Activated naive CD8-positive, alpha-beta T cell treated with anti-CD3 and anti-CD28 coated beads for 36 hours (primary cell): ENCODE measurements around the gene CCT8. TPM values are rescaled to one million over a fixed set of nuclear protein-coding genes. Genes with fewer than 3 reads are reported as not detected.
A peak's percentile ranks its signal among the peaks of the same experiment; 100 is the strongest.
"Not testable (repeated sequence)": the region's sequence is repeated elsewhere in the genome, so short reads cannot be mapped to it uniquely, and the experiment has no call there.

Experiments
- DNase-seq: peaks from one replicate; pipeline ENCODE4 v3.0.0; 2021
- H3K27ac Mint-ChIP-seq: one replicate; pipeline ENCODE4 v1.8.0; 2022; ENCODE audit warnings: mild to moderate bottlenecking, moderate library complexity, mixed read lengths
- H3K27me3 Mint-ChIP-seq: one replicate; pipeline ENCODE4 v1.8.0; 2022; ENCODE audit warnings: mild to moderate bottlenecking, mixed read lengths
- H3K36me3 Mint-ChIP-seq: one replicate; pipeline ENCODE4 v1.8.0; 2021; ENCODE audit warnings: mild to moderate bottlenecking, mixed read lengths
- H3K4me1 Mint-ChIP-seq: one replicate; pipeline ENCODE4 v1.8.0; 2021; ENCODE audit warnings: mixed read lengths
- H3K4me3 Mint-ChIP-seq: one replicate; pipeline ENCODE4 v1.8.0; 2022; ENCODE audit warnings: mild to moderate bottlenecking, moderate library complexity, mixed read lengths
- H3K9me3 Mint-ChIP-seq: one replicate; pipeline ENCODE4 v1.8.0; 2022; ENCODE audit warnings: mixed read lengths
- total RNA-seq, 2 experiments: library from RNA; stranded (reverse); gene quantifications; one replicate each; pipeline ENCODE4 v1.2.3, GENCODE V29; 2021

The CCT8 gene
- total RNA-seq, 2 experiments from 2014 or later, result 504 to 510 TPM

DNA sequence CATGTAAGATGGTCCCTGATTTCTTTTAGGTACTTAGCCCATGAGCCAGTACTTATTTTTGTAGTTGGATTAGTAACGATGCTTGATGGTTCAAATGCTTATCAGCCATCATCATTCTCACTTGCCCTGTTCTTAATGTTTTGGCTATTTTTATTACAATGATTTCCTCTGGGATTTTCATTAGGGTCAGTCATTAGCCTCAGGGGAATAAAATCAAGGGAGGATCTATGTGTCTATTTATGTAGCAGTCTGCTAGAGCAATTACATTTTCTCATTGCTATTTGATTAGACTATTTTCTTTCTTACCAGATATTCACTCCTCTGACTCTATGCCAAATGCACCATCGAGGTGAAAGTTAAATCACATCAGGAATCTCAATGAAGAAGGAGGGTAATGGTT lies 10.9 kb upstream of the CCT8 start:
- peaks cover 9% of the 10 kb centered on the region for H3K36me3 Mint-ChIP-seq
- no peak overlapping the region for H3K4me3 Mint-ChIP-seq
- no peaks in the 10 kb centered on the region for H3K27me3 Mint-ChIP-seq
- no peak overlapping the region for H3K27ac Mint-ChIP-seq
- H3K4me1 Mint-ChIP-seq, result peaks cover 25% of the 10 kb centered on the region
- no peaks in the 10 kb centered on the region for H3K9me3 Mint-ChIP-seq
- no peak for DNase-seq

DNA sequence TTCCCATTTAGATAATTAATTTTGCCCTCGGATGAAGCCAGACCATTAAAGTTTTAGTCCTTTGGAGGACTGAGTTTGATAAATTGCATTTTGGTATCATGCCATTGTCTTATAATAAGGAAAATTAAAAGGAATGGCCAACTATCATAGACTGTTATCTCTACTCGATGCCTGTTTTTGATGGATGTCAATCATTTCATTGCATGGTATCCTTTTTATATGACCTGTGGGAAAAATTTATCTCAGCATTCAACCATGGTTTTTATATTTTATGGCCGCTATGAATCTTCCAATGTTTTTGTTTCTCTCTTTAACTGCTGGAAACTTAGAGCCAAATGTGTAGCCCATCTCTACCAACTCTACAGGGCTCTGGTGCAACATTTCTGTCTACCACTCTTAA lies 9.9 kb upstream of the CCT8 start:
- Mint-ChIP-seq H3K27ac (no peak overlapping the region), H3K36me3 (peaks cover 15% of the 10 kb centered on the region), H3K4me3 (no peak overlapping the region), H3K4me1 (peaks cover 36% of the 10 kb centered on the region), H3K27me3 (no peaks in the 10 kb centered on the region), H3K9me3 (no peaks in the 10 kb centered on the region)
- no peak for DNase-seq

DNA sequence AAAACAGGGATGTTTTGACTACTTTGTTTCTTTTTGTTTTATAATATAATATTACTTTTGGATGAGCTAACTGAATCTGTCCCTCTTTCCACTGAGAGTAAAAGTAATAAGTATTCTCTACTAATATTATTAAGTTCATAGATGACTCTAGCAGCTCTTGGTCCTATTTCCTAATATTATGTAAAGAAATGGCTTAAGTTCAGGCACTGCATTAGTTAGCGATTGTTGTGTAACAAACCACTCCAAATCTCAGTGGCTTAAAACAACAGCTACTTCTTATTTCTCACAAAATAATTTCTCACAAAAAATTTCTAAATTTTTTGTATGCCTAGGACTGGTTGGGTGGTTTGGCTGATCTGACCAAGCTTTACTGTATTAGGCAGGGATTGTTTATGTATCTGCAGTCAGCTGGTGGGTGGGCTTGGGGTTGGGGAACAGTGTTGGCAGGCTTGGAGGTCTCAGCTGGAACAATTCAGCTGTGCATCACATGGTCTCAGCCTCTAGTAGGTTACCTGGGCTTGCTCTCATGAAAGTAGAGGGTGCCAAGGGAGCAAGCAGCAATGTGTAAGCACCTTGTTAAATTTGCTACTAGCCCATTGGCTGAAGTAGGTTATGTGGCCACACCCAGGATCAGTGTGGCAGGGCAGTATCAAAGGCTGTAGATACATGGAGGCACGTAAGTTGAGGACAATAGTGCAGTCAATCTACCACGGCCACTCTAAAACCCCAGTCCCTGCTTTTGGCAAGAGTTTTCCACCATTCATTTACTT lies 8.8 kb upstream of the CCT8 start:
- no peak for DNase-seq

DNA sequence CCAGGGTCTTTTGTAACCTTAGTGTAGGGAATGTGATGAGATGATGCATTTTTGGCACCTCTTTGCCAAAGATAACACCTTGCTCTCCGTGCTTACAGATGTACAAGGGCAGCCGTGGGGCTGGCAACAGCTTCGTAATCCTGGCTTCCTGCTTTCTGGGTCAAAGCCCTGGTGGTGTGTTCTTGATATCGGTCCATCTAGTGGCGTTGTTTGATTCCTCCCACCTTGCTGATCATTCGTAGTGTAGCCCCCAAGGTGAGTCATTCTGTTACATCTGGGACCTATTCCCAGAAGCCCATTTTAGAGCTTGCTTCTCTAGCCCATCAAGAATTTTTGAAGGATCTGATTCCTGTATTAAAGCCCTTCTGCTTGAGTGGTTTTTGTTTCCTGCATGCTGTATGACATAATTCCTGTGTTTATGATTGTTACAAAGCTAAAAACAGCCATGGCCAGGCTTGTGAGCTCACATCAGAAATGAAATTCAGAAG lies 7.0 kb upstream of the CCT8 start:
- Mint-ChIP-seq H3K9me3 (peaks cover 3% of the 10 kb centered on the region), H3K4me1 (peaks cover 54% of the 10 kb centered on the region), H3K27me3 (no peaks in the 10 kb centered on the region), H3K4me3 (peak overlapping the region; percentile 90), H3K27ac (peak overlapping the region; percentile 96), H3K36me3 (peaks cover 14% of the 10 kb centered on the region)
- no peak for DNase-seq

More for the DNA sequence above, 8.8 kb upstream of the CCT8 start:
- Mint-ChIP-seq H3K27me3 (no peaks in the 10 kb centered on the region), H3K27ac (no peak overlapping the region), H3K4me3 (no peak overlapping the region), H3K9me3 (no peaks in the 10 kb centered on the region), H3K4me1 (peaks cover 42% of the 10 kb centered on the region), H3K36me3 (peaks cover 15% of the 10 kb centered on the region)

DNA sequence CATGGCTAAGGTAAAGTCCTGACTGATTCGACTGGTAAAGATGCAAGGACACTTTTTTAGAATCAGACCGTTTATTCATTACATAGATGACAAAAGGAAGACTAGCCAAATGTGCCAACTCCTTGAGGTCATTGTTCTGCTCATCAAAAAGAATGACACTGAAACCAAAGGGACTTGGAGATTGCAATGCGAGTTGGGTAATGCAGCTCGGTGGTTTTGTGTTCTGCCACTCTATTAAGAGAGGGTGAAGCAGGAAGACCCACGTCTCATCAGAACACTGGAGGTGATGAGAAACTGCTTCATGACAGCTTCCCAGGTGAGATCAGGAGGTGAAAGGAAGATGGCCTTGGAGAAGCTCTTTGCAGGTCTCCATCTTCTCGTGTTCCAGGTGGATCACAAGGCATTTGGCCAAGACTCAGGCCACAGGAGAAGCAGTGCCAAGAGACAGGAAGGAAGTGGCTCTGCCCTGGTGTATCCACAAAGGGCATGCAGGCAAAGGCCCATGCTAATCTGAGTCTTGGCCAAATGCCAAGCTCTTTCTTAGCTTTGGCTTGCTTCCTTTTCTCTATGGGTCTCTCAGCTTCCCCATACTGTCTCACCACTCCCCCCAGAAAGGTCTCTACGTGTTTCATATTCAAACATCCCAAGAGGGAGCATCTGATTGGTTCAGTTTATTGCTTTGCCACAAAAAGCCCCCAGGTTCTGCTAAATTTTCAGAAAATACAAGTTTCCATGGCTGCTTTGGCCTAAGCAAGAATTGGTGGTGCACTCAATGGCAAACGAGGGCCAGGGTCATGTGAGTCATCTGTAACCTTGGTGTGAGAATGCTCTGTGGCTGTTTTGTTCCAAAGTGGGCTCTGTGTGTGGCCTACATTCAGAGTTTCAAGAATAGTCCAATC lies 5.7 kb upstream of the CCT8 start:
- Mint-ChIP-seq H3K27me3 (no peaks in the 10 kb centered on the region), H3K4me3 (peak overlapping the region; percentile 90), H3K4me1 (peaks cover 59% of the 10 kb centered on the region), H3K36me3 (peaks cover 14% of the 10 kb centered on the region), H3K27ac (peak overlapping the region; percentile 96), H3K9me3 (peaks cover 3% of the 10 kb centered on the region)
- peak; percentile 71 for DNase-seq

DNA sequence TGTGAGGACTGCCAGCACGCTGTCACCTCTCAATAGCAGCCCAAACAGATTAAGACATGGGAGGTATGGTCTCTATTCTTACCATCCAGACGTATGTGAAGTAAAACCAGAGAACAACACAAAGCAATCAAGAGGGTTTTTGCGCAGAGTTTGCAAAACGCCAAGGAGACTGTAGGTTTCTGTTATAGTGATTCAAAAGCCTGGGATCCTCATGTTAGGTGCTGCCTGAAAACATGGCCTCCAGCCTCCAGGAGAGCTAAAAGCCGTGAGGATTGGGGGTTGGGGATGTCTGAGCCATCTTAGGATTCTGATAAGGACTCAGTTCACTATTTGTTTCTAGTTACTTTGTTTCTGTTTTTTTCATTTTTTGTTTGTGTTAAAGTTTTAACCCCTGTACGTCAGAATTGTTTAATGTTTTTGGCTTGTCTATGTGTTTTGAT lies 4.2 kb upstream of the CCT8 start:
- peaks cover 22% of the 10 kb centered on the region for H3K36me3 Mint-ChIP-seq
- H3K27ac Mint-ChIP-seq, result peak overlapping the region; percentile 96
- H3K9me3 Mint-ChIP-seq, result peaks cover 3% of the 10 kb centered on the region
- no peaks in the 10 kb centered on the region for H3K27me3 Mint-ChIP-seq
- peak; percentile 37 for DNase-seq
- H3K4me3 Mint-ChIP-seq, result peak overlapping the region; percentile 90
- peaks cover 54% of the 10 kb centered on the region for H3K4me1 Mint-ChIP-seq

DNA sequence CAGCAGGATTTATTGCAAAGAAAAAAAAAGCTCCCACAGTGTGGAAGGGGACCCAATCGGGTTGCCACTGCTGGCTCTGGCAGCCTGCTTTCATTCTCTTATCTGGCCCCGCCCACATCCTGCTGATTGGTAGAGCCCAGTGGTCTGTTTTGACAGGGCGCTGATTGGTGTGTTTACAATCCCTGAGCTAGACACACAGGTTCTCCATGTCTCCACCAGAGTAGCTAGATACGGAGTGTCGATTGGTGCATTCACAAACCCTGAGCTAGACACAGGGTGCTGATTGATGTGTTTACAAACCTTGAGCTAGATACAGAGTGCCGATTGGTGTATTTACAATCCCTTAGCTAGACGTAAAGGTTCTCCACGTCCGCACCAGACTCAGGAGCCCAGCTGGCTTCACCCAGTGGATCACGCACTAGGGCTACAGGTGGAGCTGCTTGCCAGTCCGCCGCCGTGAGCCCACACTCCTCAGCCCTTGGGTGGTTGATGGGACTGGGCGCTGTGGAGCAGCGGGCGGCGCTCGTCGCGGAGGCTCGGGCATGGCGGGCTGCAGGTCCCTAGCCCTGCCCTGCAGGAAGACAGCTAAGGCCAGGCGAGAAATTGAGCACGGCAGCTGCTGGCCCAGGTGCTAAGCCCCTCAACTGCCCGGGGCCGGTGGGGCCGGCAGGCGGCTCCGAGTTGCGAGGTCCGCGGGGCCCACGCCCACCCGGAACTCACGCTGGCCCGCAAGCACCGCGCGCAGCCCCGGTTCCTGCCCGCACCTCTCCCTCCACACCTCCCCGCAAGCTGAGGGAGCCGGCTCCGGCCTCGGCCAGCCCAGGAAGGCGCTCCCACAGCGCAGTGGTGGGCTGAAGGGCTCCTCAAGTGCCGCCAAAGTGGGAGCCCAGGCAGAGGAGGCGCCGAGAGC lies 3.5 kb upstream of the CCT8 start:
- peak; percentile 83 for DNase-seq
- Mint-ChIP-seq H3K4me1 (peaks cover 54% of the 10 kb centered on the region), H3K36me3 (peaks cover 29% of the 10 kb centered on the region), H3K27ac (peak overlapping the region; percentile 96), H3K4me3 (peak overlapping the region; percentile 90)
- H3K9me3 Mint-ChIP-seq, H3K27me3 Mint-ChIP-seq: not testable (repeated sequence)

DNA sequence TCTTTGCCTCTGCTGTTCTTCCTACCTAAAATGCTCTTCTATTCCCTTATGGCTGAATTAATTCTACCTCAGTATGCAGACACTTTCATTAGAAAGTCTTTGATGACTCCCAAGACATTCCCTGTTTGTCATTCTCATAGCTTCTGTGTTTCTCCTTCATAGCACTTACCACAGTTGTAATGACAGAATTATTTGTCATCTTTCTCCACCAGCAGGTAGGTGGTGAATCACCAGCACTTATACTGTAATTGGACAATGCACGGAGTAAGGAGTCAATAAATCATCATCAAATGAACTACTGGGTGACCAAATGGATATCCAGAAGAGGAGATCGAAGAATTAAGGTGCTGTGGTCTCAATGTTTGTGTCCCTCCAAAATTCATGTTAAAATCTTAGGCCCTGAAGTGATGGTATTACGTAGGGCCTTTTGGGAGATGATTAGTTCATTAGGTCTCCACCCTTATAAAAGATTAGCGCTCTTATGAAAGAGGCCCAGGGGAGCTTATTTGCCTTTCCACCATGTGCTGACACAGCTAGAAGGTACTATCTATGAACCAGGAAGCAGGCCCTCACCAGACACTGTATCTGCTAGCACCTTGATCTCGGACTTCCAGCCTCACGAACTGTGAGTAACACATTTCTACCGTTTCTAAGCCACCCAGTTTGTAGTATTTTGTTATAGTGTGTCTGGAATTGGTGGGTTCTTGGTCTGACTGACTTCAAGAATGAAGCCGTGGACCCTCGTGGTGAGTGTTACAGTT lies 2.4 kb upstream of the CCT8 start:
- Mint-ChIP-seq H3K9me3 (peaks cover 3% of the 10 kb centered on the region), H3K36me3 (peaks cover 36% of the 10 kb centered on the region), H3K27ac (peak overlapping the region; percentile 95), H3K27me3 (no peaks in the 10 kb centered on the region), H3K4me3 (peak overlapping the region; percentile 90), H3K4me1 (peaks cover 59% of the 10 kb centered on the region)
- DNase-seq, result no peak

DNA sequence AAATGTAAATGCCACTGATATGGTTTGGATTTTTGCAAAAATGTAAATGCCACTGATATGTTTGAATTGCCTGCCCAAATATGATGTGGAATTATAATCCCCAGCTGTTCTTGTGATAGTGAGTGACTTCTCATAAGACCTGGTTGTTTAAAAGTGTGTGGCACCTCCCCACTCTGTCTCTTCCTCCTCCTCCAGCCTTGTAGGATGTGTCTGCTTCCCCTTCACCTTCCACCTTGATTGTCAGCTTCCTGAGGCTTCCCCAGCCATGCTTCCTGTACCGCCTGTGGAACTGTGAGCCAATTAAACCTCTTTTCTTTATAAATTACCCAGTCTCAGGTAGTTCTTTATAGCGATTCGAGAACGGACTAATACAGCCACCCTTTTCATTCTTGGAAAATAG lies 1.3 kb upstream of the CCT8 start:
- H3K27ac Mint-ChIP-seq, result peak overlapping the region; percentile 78
- no peak overlapping the region for H3K4me3 Mint-ChIP-seq
- DNase-seq, result no peak
- H3K9me3 Mint-ChIP-seq, result peaks cover 3% of the 10 kb centered on the region
- H3K27me3 Mint-ChIP-seq, result no peaks in the 10 kb centered on the region
- H3K36me3 Mint-ChIP-seq, result peaks cover 32% of the 10 kb centered on the region
- H3K4me1 Mint-ChIP-seq, result peaks cover 54% of the 10 kb centered on the region

DNA sequence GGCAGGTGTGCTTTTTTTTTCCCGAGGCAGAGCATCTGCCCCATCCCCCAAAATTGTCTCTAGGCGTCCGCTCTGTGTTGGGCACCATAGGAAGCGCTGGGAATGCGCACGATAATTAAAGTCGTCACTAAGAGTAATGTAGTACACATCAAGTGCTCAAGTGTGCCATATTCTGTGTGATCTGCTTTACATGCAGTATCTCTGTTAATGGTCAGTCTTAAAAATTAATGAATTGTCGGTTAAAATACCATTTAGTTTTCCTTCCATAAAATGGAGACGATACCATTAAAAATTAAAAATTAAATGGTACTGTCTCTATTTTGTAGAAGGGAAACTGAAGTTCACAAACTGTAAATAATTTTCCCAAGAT lies 544 bp upstream of the CCT8 start:
- Mint-ChIP-seq H3K4me1 (peaks cover 49% of the 10 kb centered on the region), H3K27me3 (no peaks in the 10 kb centered on the region), H3K4me3 (peak overlapping the region; percentile 99), H3K27ac (peak overlapping the region; percentile 99), H3K9me3 (peaks cover 3% of the 10 kb centered on the region), H3K36me3 (peaks cover 32% of the 10 kb centered on the region)
- no peak for DNase-seq

DNA sequence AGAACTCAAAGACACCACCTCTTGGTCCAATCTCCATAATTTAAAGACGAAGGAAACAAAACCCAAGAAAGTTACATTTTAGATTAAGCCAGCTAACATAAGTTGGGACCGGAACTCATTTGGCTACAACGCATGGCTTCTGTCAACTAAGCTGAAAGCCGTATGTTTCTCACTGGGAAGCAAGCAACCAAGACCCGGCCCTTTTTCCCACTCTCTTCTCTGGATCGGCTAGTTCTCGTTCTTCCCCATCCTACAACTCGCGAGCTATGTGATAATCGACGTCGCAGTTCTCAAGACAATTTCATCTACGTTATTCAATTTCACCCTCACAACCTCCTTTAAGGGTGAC lies 601 bp downstream of the CCT8 start:
- Mint-ChIP-seq H3K27ac (peak overlapping the region; percentile 99), H3K27me3 (no peaks in the 10 kb centered on the region), H3K4me1 (peaks cover 40% of the 10 kb centered on the region), H3K36me3 (peaks cover 28% of the 10 kb centered on the region), H3K4me3 (peak overlapping the region; percentile 99), H3K9me3 (peaks cover 3% of the 10 kb centered on the region)
- no peak for DNase-seq

DNA sequence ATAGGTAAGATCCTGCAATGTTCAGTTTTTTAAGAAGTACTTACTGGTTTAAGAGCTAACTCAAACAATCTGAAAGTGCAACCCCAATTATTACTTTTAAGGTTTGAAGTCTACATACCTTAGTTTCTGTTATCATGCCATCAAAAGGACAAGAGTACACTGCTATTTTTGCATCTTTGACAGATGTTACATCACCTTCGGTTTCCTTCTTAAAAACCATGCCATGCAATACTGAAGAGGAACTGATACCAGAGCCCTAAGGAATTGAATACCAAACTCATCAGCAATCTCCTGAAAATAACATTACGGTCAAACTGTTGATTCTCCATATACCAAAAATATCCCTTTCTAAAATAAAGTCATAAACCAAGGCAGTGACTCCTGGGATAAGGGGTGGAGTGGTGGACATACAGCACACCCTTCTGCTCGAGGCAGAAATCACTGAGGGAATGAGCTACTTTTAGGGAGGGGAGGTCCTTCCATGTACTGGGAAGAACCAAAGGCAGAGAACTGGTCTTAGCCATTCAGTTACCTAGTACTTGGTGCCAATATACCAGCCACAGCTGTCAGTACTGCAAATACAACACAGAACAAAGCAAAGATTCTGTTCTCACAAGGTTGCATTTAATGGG lies 8.5 kb downstream of the CCT8 start:
- no peak for DNase-seq
- H3K36me3 Mint-ChIP-seq, result peaks cover 50% of the 10 kb centered on the region
- no peaks in the 10 kb centered on the region for H3K9me3 Mint-ChIP-seq
- peaks cover 29% of the 10 kb centered on the region for H3K4me1 Mint-ChIP-seq
- H3K27ac Mint-ChIP-seq, result peak overlapping the region; percentile 13
- no peaks in the 10 kb centered on the region for H3K27me3 Mint-ChIP-seq
- H3K4me3 Mint-ChIP-seq, result no peak overlapping the region

DNA sequence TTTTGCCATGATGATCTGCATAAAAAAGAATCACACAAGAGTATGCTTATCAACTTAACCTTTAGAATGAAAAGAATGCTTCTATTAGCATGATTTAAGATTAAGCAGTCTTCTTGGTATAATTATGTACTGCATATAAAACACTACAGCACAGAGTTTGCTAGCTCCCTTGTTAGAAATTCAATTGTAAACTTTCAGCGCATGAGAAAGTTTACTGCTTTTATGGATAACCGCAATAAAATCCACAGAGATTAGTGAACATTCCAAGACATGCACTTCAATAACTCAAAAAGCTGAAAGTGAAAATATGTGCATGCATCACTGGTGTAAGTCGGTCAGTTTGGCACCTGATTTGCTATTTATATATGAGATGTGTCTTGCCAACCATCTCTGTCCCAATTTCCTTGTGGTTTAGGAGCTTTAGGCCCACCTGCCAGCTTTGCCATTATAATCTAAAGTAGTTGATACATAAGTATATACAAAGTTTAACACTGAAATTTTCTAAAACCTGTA lies 16.9 kb downstream of the CCT8 start:
- no peaks in the 10 kb centered on the region for H3K27me3 Mint-ChIP-seq
- H3K36me3 Mint-ChIP-seq, result peaks cover 30% of the 10 kb centered on the region
- peak overlapping the region; percentile 38 for H3K27ac Mint-ChIP-seq
- H3K4me3 Mint-ChIP-seq, result no peak overlapping the region
- no peak for DNase-seq
- peaks cover 6% of the 10 kb centered on the region for H3K4me1 Mint-ChIP-seq
- H3K9me3 Mint-ChIP-seq, result no peaks in the 10 kb centered on the region
